ENCODE results near the gene SMARCC1. TPM values are rescaled to one million over a fixed set of nuclear protein-coding genes. Genes with fewer than 3 reads are reported as not detected.

Gene SMARCC1
- total RNA-seq, 1 donor from 2014 or later, result 28.7 TPM

DNA sequence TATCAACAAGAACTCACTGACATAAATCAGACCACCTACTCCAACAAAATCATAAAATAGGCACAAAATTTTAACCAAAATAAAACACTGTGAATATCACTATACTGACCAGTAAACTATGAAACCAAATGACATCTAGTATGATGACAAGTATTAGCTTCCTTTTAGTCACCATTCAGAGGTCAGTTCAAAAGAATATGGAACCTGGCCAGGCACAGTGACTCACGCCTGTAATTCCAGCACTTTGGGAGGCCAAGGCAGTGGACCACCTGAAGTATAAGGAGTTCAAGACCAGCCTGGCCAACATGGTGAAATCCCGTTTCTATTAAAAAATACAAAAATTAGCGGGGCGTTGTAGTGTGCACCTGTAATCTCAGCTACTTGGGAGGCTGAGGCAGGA, 65.8 kb downstream of the SMARCC1 start:
- no peak for FAIRE-seq
- TF ChIP-seq, protein P1, sequence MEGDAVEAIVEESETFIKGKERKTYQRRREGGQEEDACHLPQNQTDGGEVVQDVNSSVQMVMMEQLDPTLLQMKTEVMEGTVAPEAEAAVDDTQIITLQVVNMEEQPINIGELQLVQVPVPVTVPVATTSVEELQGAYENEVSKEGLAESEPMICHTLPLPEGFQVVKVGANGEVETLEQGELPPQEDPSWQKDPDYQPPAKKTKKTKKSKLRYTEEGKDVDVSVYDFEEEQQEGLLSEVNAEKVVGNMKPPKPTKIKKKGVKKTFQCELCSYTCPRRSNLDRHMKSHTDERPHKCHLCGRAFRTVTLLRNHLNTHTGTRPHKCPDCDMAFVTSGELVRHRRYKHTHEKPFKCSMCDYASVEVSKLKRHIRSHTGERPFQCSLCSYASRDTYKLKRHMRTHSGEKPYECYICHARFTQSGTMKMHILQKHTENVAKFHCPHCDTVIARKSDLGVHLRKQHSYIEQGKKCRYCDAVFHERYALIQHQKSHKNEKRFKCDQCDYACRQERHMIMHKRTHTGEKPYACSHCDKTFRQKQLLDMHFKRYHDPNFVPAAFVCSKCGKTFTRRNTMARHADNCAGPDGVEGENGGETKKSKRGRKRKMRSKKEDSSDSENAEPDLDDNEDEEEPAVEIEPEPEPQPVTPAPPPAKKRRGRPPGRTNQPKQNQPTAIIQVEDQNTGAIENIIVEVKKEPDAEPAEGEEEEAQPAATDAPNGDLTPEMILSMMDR (IDR thresholded peaks at IDR 0.05; ENCODE audit: insufficient read depth, low read length, severe bottlenecking), result no peak
- Histone ChIP-seq H3K27me3 (ENCODE audit: control insufficient read depth, insufficient read depth, low read length) (no peaks in the 10 kb centered on the region), H3K4me3 (ENCODE audit: low read depth, low read length) (no peak overlapping the region), H3K36me3 (ENCODE audit: control insufficient read depth, insufficient read depth, low read length) (peaks cover 15% of the 10 kb centered on the region)
- peak; percentile 53 for DNase-seq (ENCODE audit: low read depth)

- peaks cover 13% of the 10 kb centered on the region for H3K36me3 ChIP-seq (ENCODE audit: control insufficient read depth, insufficient read depth, low read length)
- H3K4me3 ChIP-seq (ENCODE audit: low read depth, low read length), result no peak overlapping the region
- FAIRE-seq (no peak), DNase-seq (ENCODE audit: low read depth) (no peak)
- no peaks in the 10 kb centered on the region for H3K27me3 ChIP-seq (ENCODE audit: control insufficient read depth, insufficient read depth, low read length)
- TF ChIP-seq, protein P1 (IDR thresholded peaks at IDR 0.05; ENCODE audit: insufficient read depth, low read length, severe bottlenecking), result no peak
Observed at GRCh38 chr3:47714606-47715005, 67.1 kb downstream of the SMARCC1 start.

DNA sequence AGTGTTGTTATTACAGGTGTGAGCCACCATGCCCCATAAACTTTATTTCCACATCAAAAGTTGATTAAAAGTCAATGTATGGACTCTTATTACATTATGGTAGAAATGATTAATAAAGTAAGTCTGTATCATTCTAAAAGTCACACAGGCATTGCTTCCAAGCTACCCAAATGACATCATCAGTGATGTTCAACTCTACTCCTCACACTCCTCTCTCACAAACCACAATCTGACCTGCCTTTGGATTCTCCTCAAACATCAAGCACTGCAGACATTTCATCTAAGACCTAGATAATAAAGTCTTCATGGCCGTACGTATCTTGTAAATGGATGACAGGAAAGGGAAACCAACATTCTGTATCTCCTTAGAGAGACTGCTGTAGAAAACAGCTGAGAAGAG, 68.0 kb downstream of the SMARCC1 start:
- TF ChIP-seq, protein P1 (IDR thresholded peaks at IDR 0.05; ENCODE audit: insufficient read depth, low read length, severe bottlenecking), result no peak
- FAIRE-seq (no peak), DNase-seq (ENCODE audit: low read depth) (no peak)
- no peaks in the 10 kb centered on the region for H3K27me3 ChIP-seq (ENCODE audit: control insufficient read depth, insufficient read depth, low read length)
- H3K4me3 ChIP-seq (ENCODE audit: low read depth, low read length), result no peak overlapping the region
- peaks cover 12% of the 10 kb centered on the region for H3K36me3 ChIP-seq (ENCODE audit: control insufficient read depth, insufficient read depth, low read length)

GRCh38 chr3:47712398-47712797, 69.3 kb downstream of the SMARCC1 start:
- H3K4me3 ChIP-seq (ENCODE audit: low read depth, low read length), result no peak overlapping the region
- no peaks in the 10 kb centered on the region for H3K27me3 ChIP-seq (ENCODE audit: control insufficient read depth, insufficient read depth, low read length)
- no peak for DNase-seq (ENCODE audit: low read depth)
- peaks cover 14% of the 10 kb centered on the region for H3K36me3 ChIP-seq (ENCODE audit: control insufficient read depth, insufficient read depth, low read length)
- TF ChIP-seq, protein P1 (IDR thresholded peaks at IDR 0.05; ENCODE audit: insufficient read depth, low read length, severe bottlenecking), result no peak
- no peak for FAIRE-seq

DNA sequence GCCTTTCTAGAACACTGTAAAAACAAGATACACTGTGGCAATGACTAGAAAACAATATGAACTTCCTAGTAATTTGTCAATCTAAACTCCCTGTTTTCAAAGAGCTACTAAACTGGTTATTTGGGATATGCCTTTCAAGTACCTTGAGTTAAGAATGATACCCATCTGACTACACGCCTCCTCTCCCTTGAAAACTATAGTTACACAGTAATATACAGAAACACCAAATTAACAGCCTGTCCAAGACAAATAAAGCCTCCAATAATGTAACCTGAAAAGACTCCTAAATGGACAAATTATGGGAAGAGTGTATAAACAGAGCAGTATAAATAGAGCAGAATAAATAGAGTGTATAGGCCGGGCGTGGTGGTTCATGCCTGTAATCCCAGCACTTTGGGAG, 70.1 kb downstream of the SMARCC1 start:
- DNase-seq (ENCODE audit: low read depth) (no peak), FAIRE-seq (no peak)
- TF ChIP-seq, protein P1 (IDR thresholded peaks at IDR 0.05; ENCODE audit: insufficient read depth, low read length, severe bottlenecking), result no peak
- Histone ChIP-seq H3K27me3 (ENCODE audit: control insufficient read depth, insufficient read depth, low read length) (no peaks in the 10 kb centered on the region), H3K36me3 (ENCODE audit: control insufficient read depth, insufficient read depth, low read length) (peaks cover 14% of the 10 kb centered on the region), H3K4me3 (ENCODE audit: low read depth, low read length) (no peak overlapping the region)

- Histone ChIP-seq H3K4me3 (ENCODE audit: low read depth, low read length) (no peak overlapping the region), H3K36me3 (ENCODE audit: control insufficient read depth, insufficient read depth, low read length) (peaks cover 21% of the 10 kb centered on the region), H3K27me3 (ENCODE audit: control insufficient read depth, insufficient read depth, low read length) (no peaks in the 10 kb centered on the region)
- TF ChIP-seq, protein P1 (IDR thresholded peaks at IDR 0.05; ENCODE audit: insufficient read depth, low read length, severe bottlenecking), result no peak
- FAIRE-seq (no peak), DNase-seq (ENCODE audit: low read depth) (no peak)
Observed at GRCh38 chr3:47705391-47705790, 76.3 kb downstream of the SMARCC1 start.
